ENCODE data around the gene CCND3.
A peak's percentile ranks its signal among the peaks of the same experiment; 100 is the strongest.

CCND3 gene

DNA sequence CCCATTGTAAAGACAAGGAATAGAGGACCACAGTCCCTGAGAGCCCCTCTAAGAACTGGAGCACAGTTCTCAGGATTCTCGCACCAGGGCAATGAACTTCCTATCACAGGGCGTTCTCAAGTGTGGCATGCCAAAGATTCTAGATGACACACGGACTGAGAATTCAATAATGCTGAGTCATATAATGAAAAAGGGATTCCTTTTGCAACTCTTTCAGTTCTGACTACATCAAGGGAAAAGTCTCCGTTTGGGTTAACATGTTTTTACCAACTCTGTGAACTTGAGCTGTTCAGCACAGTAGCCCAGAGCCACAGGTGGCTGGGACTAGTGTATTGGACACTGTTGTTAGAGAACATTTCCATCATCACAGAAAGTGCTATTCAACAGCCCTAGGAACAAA is 24.1 kb downstream of the CCND3 start:
- DNase-seq: no peak

- no peak for DNase-seq
Observed at GRCh38 chr6:41914869-41915530, 26.6 kb downstream of the CCND3 start.

DNA sequence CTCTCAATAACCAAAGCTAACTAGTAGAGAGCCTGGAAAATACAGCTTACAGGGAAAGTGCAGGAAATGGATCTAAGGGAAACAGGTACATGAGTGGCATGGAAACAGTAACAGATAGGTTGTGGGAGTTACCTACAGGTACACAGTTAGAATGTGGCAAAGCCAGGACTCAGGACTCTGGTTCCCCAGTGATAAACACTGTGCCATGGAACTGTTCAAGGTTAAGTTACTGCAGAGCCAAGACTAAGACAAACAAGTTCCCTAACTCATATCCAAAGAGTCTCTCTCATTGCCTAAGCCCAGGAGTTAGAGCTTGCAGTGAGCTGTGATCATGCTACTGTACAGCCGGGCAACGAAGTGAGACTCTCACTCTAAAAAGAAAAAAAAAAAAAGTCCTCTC is 27.3 kb downstream of the CCND3 start:
- no peak for DNase-seq

- no peak for DNase-seq
Observed at GRCh38 chr6:41909727-41910126, 31.9 kb downstream of the CCND3 start.

DNA sequence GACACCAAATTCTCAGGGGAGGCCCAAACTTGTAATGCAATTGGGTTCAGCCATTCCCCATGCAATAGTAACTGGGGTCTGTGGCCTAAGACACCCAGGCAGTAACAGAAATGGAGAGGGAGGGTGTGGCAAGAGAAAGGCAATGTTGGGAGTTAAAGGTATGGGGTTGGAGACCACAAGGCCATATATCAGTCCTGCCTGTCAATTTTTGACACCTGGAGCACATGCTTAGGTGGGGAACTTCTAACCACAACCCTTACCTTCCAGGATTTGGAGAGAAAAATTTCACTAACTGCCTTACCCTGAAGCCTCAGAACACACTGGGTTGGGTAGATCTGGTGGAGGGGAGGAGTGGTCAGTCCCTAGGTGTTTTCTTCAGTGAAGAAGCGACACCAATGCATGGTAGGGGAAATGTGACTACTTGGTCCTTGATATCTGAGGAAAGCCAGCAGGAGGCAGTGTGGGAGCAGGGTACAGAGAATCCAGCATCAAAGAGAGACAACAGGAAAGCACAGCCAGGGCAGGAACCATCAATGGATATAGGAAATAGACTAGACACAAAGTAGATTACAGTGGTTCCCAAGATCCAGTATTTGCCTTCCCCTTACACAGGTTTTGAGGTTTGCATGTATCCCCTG is 39.6 kb downstream of the CCND3 start:
- DNase-seq: no peak

DNA sequence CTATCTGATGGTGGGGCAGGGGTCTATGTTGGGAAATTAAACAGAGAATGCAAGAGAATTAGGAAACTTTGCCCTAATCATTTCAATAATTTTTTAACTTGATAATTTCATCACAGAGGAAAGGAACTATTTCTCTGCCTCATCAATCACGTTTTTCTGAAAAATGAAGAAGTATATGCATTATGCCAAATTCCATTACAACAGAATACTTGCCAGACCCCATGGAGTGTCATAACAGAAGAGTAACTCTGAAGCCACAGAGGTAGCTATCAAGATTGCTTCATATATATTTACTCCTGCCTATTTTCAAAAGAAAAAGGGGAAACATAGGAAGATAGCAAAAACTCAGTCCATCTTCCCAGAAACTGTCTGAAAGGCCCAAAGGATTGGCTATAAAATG is 40.7 kb downstream of the CCND3 start:
- no peak for DNase-seq

GRCh38 chr6:41896281-41896680 is 45.3 kb downstream of the CCND3 start:
- no peak for DNase-seq

GRCh38 chr6:41895300-41896233 is 46.0 kb downstream of the CCND3 start, which contains the start of gene USP49:
Gene USP49 (minus strand): TSS chr6:41895375. CDS start chr6:41806983, 88,392 bp downstream.
- peak; percentile 86 for DNase-seq

- peak; percentile 32 for DNase-seq
Observed at GRCh38 chr6:41894366-41895299, 47.0 kb downstream of the CCND3 start.

DNA sequence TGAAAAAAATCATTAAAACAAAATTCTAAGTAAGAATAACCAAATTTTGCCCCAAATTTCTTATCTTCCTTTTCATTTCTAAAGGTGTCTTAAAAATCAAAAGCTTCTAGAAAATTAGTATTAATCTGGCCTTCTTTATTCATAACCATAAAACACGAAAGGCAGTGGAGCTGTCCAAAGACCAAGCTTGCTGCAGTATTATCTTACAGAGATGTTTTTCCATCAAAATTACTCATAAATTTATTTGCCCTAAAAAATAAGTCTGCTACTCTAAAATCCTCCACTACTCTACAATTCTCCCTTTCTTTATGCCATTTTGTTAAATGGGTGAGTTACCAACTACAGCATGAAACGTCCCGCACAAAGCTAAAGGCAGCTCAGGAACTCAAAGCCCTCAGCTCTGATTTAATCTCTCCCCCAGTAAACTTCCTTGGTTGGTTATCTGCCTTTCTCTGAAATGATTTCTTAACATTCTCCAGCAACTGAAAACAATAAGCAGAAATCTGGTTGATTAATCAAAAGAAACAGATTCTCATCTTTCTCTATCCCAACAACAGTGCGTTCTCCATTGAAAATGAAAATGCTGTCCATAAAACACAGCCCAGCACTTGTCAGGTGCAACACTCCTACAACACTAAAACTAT is 48.6 kb downstream of the CCND3 start:
- no peak for DNase-seq

DNA sequence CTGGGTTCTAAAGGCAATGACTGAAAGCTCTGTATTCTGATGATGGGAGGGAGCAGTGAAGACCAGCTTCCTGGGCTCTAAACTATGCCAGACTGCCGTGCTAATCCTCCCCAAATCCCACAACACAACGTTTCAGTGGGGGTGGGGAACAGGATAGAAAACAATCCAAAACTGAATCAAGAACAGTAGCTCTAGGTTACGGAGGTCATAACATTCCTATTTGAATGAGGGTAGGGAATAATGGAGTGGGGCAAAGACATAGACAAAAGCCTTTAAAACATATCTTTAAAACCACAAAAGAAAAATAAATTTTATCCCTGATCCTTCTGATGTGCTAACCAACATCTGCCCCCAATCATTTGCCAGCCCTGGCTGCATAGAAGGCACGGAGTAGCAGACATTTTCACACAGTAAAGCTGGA is 54.3 kb downstream of the CCND3 start:
- DNase-seq: no peak

DNA sequence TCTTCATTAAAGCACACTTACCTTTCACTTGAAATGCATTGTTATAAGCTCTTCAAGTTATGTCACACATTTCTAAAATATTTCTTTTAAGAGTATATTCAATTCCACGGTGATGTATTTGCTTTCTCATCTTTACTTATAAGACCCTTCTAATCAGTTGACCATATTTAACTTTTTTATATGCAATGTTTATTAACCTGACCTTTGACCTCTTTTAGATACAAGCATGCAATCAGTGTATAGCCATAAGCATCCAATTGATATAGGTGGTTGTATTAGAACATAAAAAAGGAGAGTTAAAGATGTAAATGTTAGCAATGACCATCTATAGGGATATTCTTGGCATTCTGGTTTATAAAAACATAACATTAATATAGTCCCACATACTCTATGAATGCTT is 55.7 kb downstream of the CCND3 start:
- DNase-seq: no peak

GRCh38 chr6:41884957-41885356 is 56.7 kb downstream of the CCND3 start:
- DNase-seq: no peak

Data from NCI-H2227 treated with DMSO at 0.1 percent for 48 hours (cell line).